ENCODE measurements around the gene PIH1D1.
"Not testable (repeated sequence)": the region's sequence is repeated elsewhere in the genome, so short reads cannot be mapped to it uniquely, and the experiment has no call there.

PIH1D1 gene

GRCh38 chr19:49486710-49487276 is 35.2 kb upstream of the PIH1D1 start:
- intact Hi-C loops (cut with DNase I) = loop anchor here (1.0 kb wide), 1 partner anchor 10 kb away; the partner anchor contains the start of gene RPS11
- no peak for DNase-seq

DNA sequence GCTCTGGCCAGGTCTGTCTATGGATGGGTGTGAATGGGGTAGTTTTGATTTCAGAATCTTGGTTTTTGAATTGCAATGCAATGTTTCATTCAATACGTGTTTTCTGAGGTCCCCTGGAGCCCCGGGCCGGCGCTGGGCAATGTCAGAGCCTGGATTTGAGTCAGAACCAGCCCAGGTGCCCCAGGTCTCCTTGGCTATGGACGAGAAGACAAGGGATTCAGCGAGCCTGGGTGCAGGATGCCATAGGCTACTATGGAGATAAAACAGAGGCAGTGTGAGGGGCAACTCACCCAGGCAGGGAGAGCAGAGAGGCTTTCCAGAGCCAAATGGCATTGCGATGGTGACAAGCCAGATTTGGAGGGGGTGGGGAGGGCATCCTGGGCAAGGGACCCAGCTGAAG is 34.6 kb upstream of the PIH1D1 start:
- intact Hi-C loops (cut with DNase I) = no loop called here
- peak in 1 of 10 donors; percentile 82 for DNase-seq

DNA sequence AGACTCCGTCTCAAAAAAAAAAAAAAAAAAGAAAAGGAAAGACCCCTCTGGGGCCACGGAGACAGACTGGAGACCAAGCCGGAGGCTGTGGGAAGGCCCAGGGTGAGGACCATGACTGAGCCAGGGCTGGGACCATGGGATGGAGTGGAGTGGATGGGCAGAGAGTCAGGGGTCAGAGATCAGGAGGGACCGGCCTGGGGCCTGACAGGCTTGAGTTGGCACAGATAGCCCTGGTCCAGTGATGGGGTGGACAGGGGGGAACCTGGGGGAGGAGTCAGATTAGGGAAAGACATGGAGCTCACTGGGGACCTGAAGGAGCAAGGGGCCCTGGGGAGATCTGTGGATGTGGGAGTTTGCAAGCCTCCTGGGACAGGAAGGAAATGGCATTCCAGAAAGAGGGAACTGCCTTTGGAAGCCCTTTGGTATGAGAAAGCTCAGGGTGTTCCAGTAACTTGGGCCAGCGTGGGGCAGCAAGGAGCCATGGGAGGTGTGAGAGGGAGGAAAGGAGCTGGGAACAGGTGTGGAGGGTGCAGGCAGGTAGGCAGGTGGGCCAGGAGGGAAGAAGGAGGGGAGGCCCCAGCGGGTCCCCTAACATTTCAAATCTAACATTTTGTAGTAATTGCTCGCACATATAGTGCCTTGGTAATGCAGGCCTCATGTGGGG is 29.5 kb upstream of the PIH1D1 start:
- intact Hi-C loops (cut with DNase I) = no loop called here
- DNase-seq = no peak

- no peak for DNase-seq
- intact Hi-C loops (cut with DNase I) = no loop called here
These were observed 28.5 kb upstream of the PIH1D1 start for GRCh38 chr19:49479975-49480628.

DNA sequence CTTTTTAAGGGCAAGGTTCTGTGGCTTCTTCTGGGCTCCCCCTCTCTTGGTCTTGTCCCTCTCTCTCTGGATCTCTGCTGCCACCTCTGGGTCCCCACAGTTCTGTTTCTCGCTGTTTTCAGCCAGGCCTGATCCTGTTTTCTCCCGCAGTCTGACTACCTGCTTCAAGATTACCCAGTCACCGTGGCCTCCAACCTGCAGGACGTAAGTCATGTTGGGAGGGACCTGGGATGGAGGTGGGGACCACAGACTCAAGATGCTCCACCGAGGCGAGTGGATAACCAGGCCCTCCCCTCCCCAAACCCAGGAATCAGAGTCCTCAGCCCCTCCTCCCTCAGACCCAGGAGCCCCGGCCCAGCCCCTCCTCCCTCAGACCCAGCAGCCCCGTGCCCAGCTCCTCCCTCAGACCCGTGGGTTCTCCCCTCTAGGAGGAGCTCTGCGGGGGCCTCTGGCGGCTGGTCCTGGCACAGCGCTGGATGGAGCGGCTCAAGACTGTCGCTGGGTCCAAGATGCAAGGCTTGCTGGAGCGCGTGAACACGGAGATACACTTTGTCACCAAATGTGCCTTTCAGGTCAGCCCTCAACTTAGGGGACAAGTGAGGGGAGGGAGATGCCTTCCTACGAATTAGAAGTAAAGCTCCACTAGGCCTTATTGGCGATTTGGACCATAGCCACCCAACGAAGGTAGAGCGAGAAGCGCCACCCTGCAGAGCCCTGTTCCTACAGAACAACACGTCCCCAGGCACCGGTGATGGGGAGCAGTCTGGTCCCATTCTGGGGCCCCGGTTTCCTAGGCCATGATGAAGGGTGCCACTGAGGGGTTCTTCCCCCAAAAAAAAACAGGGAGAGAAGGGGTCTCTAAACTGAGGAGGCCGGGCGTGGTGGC is 24.6 kb upstream of the PIH1D1 start:
- DNase-seq = peak in 3 of 10 donors; percentile 25 to 90 (median 29)
- intact Hi-C loops (cut with DNase I) = no loop called here

GRCh38 chr19:49475191-49475917 is 23.7 kb upstream of the PIH1D1 start:
- DNase-seq = no peak
- intact Hi-C loops (cut with DNase I) = no loop called here

GRCh38 chr19:49474542-49474924 is 22.9 kb upstream of the PIH1D1 start:
- intact Hi-C loops (cut with DNase I) = loop anchor here (1.0 kb wide), 1 partner anchor 73 kb away; no protein-coding TSS in a partner anchor
- no peak for DNase-seq

DNA sequence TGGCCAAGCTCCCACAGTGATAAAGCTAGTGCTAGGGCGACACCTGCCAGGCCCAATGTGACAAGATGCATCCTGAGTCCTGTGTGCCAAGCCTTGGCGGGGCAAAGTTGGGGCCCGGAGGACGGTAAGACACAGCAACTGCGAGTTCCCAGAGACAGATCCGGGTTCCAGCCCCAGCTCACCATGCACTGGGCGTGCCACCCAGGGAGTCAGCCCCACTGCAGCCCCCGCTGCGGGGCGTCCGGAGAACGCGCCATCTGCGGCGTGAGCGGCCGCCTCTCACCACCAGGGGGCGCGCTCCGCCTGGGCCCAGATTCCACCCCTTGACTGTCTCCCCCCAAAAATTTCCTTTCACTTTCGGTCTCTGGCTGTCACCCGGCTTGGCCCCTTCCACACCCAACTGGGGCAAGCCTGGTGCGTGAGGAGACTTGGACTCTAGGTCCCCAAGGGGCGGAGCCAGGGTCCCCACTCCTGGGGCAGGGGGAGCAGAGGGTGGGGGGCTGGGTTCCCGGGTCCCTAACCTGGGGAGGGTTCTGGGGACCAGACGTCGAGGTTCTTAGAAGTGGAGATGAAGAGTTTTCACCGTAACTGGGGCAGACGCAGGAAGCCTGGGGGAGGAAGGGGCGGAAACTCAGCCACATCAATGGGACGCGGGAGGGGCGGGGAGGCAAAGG is 22.4 kb upstream of the PIH1D1 start, which contains the start of gene FLT3LG:
TSS of gene FLT3LG (plus strand) at position 348 of the 674 bp plus-strand sequence. CDS start 425 bp downstream, outside the sequence.
- DNase-seq = peak in 7 of 10 donors; percentile 39 to 90 (median 68)
- intact Hi-C loops (cut with DNase I) = loop anchor here (1.0 kb wide), 1 partner anchor 73 kb away; no protein-coding TSS in a partner anchor

- DNase-seq; intact Hi-C loops (cut with DNase I): not testable (repeated sequence)
These were observed 21.9 kb upstream of the PIH1D1 start for GRCh38 chr19:49473501-49473867.

- no peak for DNase-seq
- intact Hi-C loops (cut with DNase I) = no loop called here
These were observed 21.3 kb upstream of the PIH1D1 start for GRCh38 chr19:49472936-49473335.

DNA sequence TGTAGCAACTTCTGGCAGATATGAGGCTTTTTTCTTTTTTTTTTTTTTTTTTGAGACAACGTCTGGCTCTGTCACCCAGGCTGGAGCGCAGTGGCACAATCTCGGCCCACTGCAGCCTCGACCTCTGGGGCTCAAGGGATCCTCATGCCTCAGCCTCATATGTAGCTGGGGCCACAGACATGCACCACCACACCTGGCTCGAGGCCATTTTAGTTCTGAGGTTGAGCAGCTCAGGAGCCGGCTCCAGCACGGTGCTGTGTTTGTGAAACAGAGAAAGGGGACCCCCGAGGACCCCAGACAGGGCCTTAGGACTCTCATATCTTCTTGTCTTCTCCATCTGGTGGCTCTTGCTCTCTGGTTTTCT is 19.0 kb upstream of the PIH1D1 start:
- intact Hi-C loops (cut with DNase I) = no loop called here

GRCh38 chr19:49469828-49470614 is 18.4 kb upstream of the PIH1D1 start:
- intact Hi-C loops (cut with DNase I) = no loop called here
- no peak for DNase-seq

More for the DNA sequence above, 19.0 kb upstream of the PIH1D1 start:
- DNase-seq = no peak

DNA sequence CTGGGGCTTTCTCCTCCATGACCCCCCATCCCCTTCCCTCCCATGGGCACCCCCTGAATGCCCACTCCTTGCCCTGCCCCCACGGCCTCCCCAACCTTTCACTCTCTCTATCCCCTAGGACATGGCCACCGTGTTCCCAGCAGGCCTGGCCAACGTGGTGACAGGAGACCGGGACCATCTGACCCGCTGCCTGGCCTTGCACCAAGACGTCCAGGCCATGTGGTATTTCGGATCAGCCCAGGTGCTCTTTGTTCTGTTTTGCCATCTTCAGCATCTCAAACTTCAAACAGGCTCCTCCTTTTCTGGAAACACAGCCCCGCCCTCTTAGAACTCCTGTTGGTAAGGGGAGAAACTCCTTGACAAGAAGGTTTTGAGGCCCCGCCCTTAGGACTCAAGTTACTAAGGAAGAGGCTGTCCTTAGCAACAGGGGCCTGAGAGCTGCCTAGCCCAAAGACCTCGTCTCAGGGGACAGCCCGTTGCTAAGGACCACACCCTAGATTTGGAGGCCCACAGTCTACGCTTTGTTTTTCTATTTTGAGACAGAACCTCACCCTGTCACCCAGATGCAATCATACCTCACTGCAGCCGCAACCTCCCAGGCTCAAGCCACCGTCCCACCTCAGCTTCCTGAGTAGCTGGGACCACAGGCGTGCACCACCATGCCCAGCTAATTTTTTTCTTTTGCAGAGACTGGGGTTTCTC is 17.3 kb upstream of the PIH1D1 start:
- DNase-seq = no peak
- intact Hi-C loops (cut with DNase I) = no loop called here

DNA sequence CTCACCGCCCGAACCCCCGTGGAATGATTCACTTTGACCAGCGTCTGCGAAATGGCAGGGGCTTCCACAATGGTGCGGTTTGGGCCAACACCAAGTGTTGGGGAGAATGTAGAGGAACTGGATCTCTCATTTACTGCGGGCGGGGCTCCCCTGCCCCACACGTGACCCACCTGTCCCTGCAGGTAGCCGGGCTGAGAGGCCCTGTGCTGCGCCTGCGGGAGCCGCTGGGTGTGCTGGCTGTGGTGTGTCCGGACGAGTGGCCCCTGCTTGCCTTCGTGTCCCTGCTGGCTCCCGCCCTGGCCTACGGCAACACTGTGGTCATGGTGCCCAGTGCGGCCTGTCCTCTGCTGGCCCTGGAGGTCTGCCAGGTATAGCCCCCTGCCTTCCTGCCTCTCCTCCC is 16.6 kb upstream of the PIH1D1 start:
- no peak for DNase-seq
- intact Hi-C loops (cut with DNase I) = no loop called here

DNA sequence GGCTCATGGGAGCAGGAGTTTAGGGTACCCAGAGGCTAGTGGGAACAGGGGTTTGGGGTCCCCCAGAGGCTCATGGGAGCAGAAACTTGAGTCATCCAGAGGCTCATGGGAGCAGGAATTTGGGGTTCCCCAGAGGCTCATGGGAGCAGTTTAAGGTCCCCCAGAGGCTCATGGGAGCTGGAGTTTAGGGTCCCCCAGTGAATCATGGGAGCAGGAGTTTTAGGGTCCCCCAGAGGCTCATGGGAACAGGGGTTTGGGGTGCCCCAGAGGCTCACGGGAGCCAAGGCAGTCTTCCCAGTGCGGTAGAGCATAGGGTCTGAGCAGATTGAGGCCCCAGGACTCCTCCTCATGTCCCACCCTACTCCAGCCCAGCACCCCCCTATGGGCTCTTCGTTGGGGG is 13.8 kb upstream of the PIH1D1 start:
- no peak for DNase-seq
- intact Hi-C loops (cut with DNase I) = no loop called here

DNA sequence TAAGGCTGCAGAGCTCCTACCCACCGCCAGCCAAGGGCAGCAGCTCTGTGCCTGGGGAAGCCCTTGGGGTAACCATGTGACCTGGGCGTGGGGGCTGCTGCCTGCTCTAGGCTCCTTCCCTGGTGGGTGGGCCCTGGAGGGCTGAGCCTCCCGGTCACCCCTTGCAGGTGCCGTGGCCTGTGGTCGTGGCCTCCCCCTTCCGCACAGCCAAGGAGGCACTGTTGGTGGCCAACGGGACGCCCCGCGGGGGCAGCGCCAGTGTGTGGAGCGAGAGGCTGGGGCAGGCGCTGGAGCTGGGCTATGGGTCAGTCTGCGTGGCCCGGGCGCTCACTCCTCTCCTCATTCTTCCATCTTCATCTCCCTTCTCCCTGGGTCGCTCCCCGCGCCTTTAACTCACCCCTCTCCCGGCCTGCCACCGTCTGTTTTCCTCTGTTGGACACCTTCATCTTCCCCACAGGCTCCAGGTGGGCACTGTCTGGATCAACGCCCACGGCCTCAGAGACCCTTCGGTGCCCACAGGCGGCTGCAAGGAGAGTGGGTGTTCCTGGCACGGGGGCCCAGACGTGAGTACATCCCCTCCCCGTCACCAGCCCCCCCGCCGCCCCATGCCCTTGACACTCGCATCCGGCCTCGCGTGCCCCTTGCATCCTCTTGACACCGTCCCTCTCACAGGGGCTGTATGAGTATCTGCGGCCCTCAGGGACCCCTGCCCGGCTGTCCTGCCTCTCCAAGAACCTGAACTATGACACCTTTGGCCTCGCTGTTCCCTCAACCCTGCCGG is 12.5 kb upstream of the PIH1D1 start:
- no peak for DNase-seq
- intact Hi-C loops (cut with DNase I) = no loop called here

DNA sequence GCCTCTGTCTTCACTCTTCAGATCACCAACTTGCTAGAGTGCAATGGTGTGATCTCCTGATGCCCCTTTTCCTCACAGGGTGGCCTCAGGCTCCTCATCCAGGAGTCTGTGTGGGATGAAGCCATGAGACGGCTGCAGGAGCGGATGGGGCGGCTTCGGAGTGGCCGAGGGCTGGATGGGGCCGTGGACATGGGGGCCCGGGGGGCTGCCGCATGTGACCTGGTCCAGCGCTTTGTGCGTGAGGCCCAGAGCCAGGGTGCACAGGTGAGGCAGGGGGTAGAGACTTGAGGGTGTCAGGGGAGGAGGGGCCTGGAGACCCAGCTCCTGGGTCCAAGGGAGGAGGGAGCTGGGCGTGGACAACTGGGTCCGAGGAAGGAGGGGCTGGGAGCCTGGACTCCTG is 10.9 kb upstream of the PIH1D1 start:
- intact Hi-C loops (cut with DNase I) = no loop called here
- no peak for DNase-seq
